Endothelial cell of umbilical vein (primary cell): ENCODE data around the gene SMURF1. TPM values are rescaled to one million over a fixed set of nuclear protein-coding genes. Genes with fewer than 3 reads are reported as not detected.

Source experiments
- BruUV-seq: library from RNA; stranded (reverse); fragments of 400-500 nt; replicated peaks from 2 replicates; lab custom pipeline; 2021; lab: Mats Ljungman, UMichigan
- CTCF ChIA-PET: fragments of 300-600, 350-600 bp; sonication (Branson Sonifier 250); formaldehyde crosslinking; loops from one replicate; lab custom pipeline; 2021; ENCODE audit warnings: antibody characterized with exemption, inconsistent platforms; lab: Charles Lee
- POLR2A ChIA-PET: fragments of 300-600, 350-600 bp; sonication (Branson Sonifier 250); formaldehyde crosslinking; loops from one replicate; lab custom pipeline; 2021; ENCODE audit warnings: antibody characterized with exemption, inconsistent platforms; lab: Charles Lee
- DNase-seq: peaks from one replicate; pipeline ENCODE4 v3.0.0-alpha.2; 2011; ENCODE audit warnings: low read depth, low spot score
- FAIRE-seq: peaks from 2 replicates; lab custom pipeline; 2011; peaks lifted over from hg19 to GRCh38; lab: Jason Lieb, UNC
- H2AFZ ChIP-seq: 2 replicates; pipeline ENCODE4 v1.6.0; 2012; ENCODE audit warnings: low read depth, low read length, control low read depth, inconsistent platforms
- H3K27ac ChIP-seq: 2 replicates; pipeline ENCODE4 v1.5.1; 2011; ENCODE audit warnings: low read depth, mild to moderate bottlenecking, control low read depth, low read length, moderate library complexity; ENCODE audit not compliant: insufficient read depth
- H3K27me3 ChIP-seq, 2 experiments: 2 replicates each; pipeline versions ENCODE4 v1.6.0 to v1.6.1; 2011; ENCODE audit warnings: low read length in 2 of 2, mixed read lengths in 1 of 2; ENCODE audit not compliant: control insufficient read depth in 2 of 2, insufficient read depth in 2 of 2
- H3K36me3 ChIP-seq, 2 experiments: 2 replicates in 1 of 2; 3 replicates in 1 of 2; pipeline ENCODE4 v1.5.1; 2011; ENCODE audit warnings: low read length in 2 of 2, mild to moderate bottlenecking in 1 of 2, moderate library complexity in 1 of 2; ENCODE audit not compliant: control insufficient read depth in 2 of 2, insufficient read depth in 2 of 2; ENCODE audit errors: extremely low read depth in 1 of 2
- H3K4me1 ChIP-seq: 3 replicates; pipeline ENCODE4 v1.5.1; 2011; ENCODE audit warnings: mild to moderate bottlenecking, low read length; ENCODE audit not compliant: control insufficient read depth, insufficient read depth; ENCODE audit errors: extremely low read depth
- H3K4me2 ChIP-seq: 2 replicates; pipeline ENCODE4 v1.6.1; 2011; ENCODE audit warnings: low read length, control low read depth, mixed read lengths; ENCODE audit not compliant: insufficient read depth
- H3K4me3 ChIP-seq, 3 experiments: fragments of 200-600 bp in 1 of 3; sonication (generic), shearing (Covaris generic) in 1 of 3; replicated peaks in 1 of 3; 2 replicates each; pipeline ENCODE4 v1.5.1; 2011 to 2016; ENCODE audit warnings: control low read depth in 3 of 3, low read length in 3 of 3, mild to moderate bottlenecking in 2 of 3, inconsistent platforms in 1 of 3, low read depth in 1 of 3, moderate library complexity in 1 of 3; ENCODE audit not compliant: insufficient read depth in 1 of 3
- H3K79me2 ChIP-seq: 2 replicates; pipeline ENCODE4 v1.6.0; 2012; ENCODE audit warnings: low read length, inconsistent platforms; ENCODE audit not compliant: control insufficient read depth, insufficient read depth
- H3K9ac ChIP-seq: replicated peaks from 2 replicates; pipeline ENCODE3; 2011; ENCODE audit warnings: low read length, control low read depth; ENCODE audit not compliant: insufficient read depth; ENCODE audit errors: extremely low read depth
- H3K9me1 ChIP-seq: replicated peaks from 3 replicates; pipeline ENCODE4 v1.6.0; 2011; ENCODE audit warnings: mild to moderate bottlenecking, low read length; ENCODE audit not compliant: control insufficient read depth, insufficient read depth; ENCODE audit errors: extremely low read depth
- H3K9me3 ChIP-seq: replicated peaks from 2 replicates; pipeline ENCODE4 v1.5.1; 2012; ENCODE audit warnings: low read length, inconsistent platforms; ENCODE audit not compliant: control insufficient read depth, insufficient read depth
- H4K20me1 ChIP-seq: replicated peaks from 2 replicates; pipeline ENCODE3; 2011; ENCODE audit warnings: mild to moderate bottlenecking, low read length; ENCODE audit not compliant: control insufficient read depth, insufficient read depth; ENCODE audit errors: extremely low read depth
- EZH2 ChIP-seq: IDR thresholded peaks from 2 replicates; pipeline ENCODE4 v1.6.1; 2012; ENCODE audit warnings: borderline replicate concordance, low read depth, mild to moderate bottlenecking, moderate library complexity, low read length, inconsistent platforms; ENCODE audit not compliant: severe bottlenecking
- FOS ChIP-seq: IDR thresholded peaks from 2 replicates; pipeline ENCODE4 v1.6.1; 2011; ENCODE audit warnings: mild to moderate bottlenecking, low read length, moderate library complexity, borderline replicate concordance; ENCODE audit not compliant: insufficient read depth
- GATA2 ChIP-seq: IDR thresholded peaks from 2 replicates; pipeline ENCODE4 v1.7.0; 2011; ENCODE audit warnings: low read depth, mild to moderate bottlenecking, moderate library complexity, mixed read lengths, low read length; ENCODE audit not compliant: insufficient read length, insufficient read depth
- JUN ChIP-seq: IDR thresholded peaks from 2 replicates; pipeline ENCODE4 v1.6.1; 2011; ENCODE audit warnings: borderline replicate concordance, low read depth; ENCODE audit not compliant: insufficient read length, insufficient read depth
- POLR2AphosphoS5 ChIP-seq: IDR thresholded peaks from 2 replicates; pipeline ENCODE4 v1.6.1; 2012; ENCODE audit warnings: low read depth, mild to moderate bottlenecking, control low read depth, low read length, moderate library complexity; ENCODE audit not compliant: insufficient read depth
- dilution Hi-C: fragments of 300-500 bp; cut with MboI; formaldehyde crosslinking; loops from one replicate; pipeline ENCODE4 v1.15.0; 2019; ENCODE audit warnings: low sequenced_read_pairs; ENCODE audit not compliant: extremely low pct_ligation_motif_present
- intact Hi-C: fragments of 100-400 bp; cut with micrococcal nuclease; formaldehyde crosslinking; loops from one replicate; pipeline ENCODE4 v1.10.0; 2022
- polyA plus RNA-seq, 4 experiments: library from polyadenylated mRNA; depleted of rRNA in 3 of 4; stranded (reverse) in 3 of 4; unstranded in 1 of 4; fragments of >200 nt; gene quantifications; 2 replicates each; pipeline versions ENCODE4 v1.2.1 to v1.2.3, GENCODE V29; 2011 to 2012; ENCODE audit warnings: missing spikeins in 1 of 4
- total RNA-seq: library from RNA; stranded (reverse); gene quantifications from 2 replicates; pipeline ENCODE4 v1.2.3, GENCODE V29; 2021
- TF ChIP-seq, protein P1 (sequence below): IDR thresholded peaks from 2 replicates; pipeline ENCODE4 v1.6.1; 2011; ENCODE audit not compliant: insufficient read depth, insufficient read length

The SMURF1 gene
- total and polyA plus RNA-seq, 2 donors (not counting 3 experiments of a cell fraction or from before 2014, with no cell fraction given) = 11.5 to 22.8 TPM

DNA sequence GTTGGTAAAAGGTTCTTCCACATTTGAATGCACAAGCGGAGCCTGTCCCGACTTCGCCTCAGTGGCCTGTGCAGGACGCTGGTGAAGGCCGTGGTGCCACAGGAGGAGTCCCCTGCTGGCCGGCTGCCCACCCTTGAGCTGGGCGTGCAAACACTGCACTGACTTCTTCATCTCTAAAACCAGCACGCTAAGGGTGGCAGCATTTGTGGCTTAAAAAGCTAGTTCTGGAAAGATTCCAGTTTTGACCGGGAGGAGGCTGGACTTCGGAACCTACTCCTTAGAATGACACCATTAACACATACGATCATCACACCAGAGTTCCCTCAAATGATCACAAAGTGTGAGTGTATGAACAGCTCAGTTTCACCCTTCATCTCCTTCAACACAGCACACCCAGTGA lies 102.4 kb downstream of the SMURF1 start:
- no peak for TF ChIP-seq JUN
- TF ChIP-seq FOS = no peak
- no peak for TF ChIP-seq EZH2
- TF ChIP-seq, protein P1, sequence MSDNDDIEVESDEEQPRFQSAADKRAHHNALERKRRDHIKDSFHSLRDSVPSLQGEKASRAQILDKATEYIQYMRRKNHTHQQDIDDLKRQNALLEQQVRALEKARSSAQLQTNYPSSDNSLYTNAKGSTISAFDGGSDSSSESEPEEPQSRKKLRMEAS = no peak
- no peak for TF ChIP-seq POLR2AphosphoS5
- no peak for TF ChIP-seq GATA2
- intact Hi-C loops = no loop called here
- H3K4me2 ChIP-seq = no peak overlapping the region
- FAIRE-seq (no peak), DNase-seq (no peak)
- H3K36me3 ChIP-seq = peaks cover 15 to 31% of the 10 kb centered on the region in 2 experiments
- POLR2A ChIA-PET = no interaction called here
- no peaks in the 10 kb centered on the region for H3K9me1 ChIP-seq
- H3K27me3 ChIP-seq = no peaks in the 10 kb centered on the region
- H3K4me3 ChIP-seq = no peak overlapping the region
- H3K9me3 ChIP-seq = no peaks in the 10 kb centered on the region
- no TSS peak for BruUV-seq
- H3K9ac ChIP-seq = no peak overlapping the region
- no peaks in the 10 kb centered on the region for H4K20me1 ChIP-seq
- H3K4me1 ChIP-seq = peaks cover 37% of the 10 kb centered on the region
- CTCF ChIA-PET = interaction anchor here (0.6 to 3.5 kb wide), 3 partner anchors 12 to 273 kb away, joined by 3 to 44 read pairs (median 5); no protein-coding TSS in a partner anchor
- H3K27ac ChIP-seq = peak overlapping the region; percentile 38
- dilution Hi-C loops = no loop called here
- H3K79me2 ChIP-seq = no peaks in the 10 kb centered on the region
- H2AFZ ChIP-seq = no peak overlapping the region
